Measurements from ENCODE around the gene FRYL. TPM values are rescaled to one million over a fixed set of nuclear protein-coding genes. Genes with fewer than 3 reads are reported as not detected.

Gene FRYL
- total RNA-seq, 1 donor from 2014 or later, result 30.8 TPM

GRCh38 chr4:48665555-48666186 is 114.4 kb downstream of the FRYL start:
- H3K4me1 Mint-ChIP-seq (ENCODE audit: low read depth), result peaks cover 16% of the 10 kb centered on the region
- H3K9me3 Mint-ChIP-seq (ENCODE audit: low read depth), result peaks cover 2% of the 10 kb centered on the region
- no peak for TF ChIP-seq CTCF (IDR thresholded peaks at IDR 0.05)
- peaks cover 5% of the 10 kb centered on the region for H3K36me3 Mint-ChIP-seq (ENCODE audit: low read depth)
- H3K27ac Mint-ChIP-seq (ENCODE audit: unreplicated experiment), result no peak overlapping the region
- H3K27me3 Mint-ChIP-seq (ENCODE audit: low read depth), result no peaks in the 10 kb centered on the region
- no peak for DNase-seq (ENCODE audit: low spot score)
- H3K4me3 Mint-ChIP-seq (ENCODE audit: unreplicated experiment), result no peak overlapping the region

GRCh38 chr4:48664938-48665337 is 115.1 kb downstream of the FRYL start:
- TF ChIP-seq CTCF (IDR thresholded peaks at IDR 0.05), result no peak
- no peaks in the 10 kb centered on the region for H3K9me3 Mint-ChIP-seq (ENCODE audit: low read depth)

GRCh38 chr4:48661391-48661790 is 118.7 kb downstream of the FRYL start:
- Mint-ChIP-seq H3K27ac (ENCODE audit: unreplicated experiment) (no peak overlapping the region), H3K9me3 (ENCODE audit: low read depth) (no peaks in the 10 kb centered on the region), H3K4me1 (ENCODE audit: low read depth) (peaks cover 10% of the 10 kb centered on the region), H3K27me3 (ENCODE audit: low read depth) (no peaks in the 10 kb centered on the region), H3K4me3 (ENCODE audit: unreplicated experiment) (no peak overlapping the region), H3K36me3 (ENCODE audit: low read depth) (peaks cover 2% of the 10 kb centered on the region)
- TF ChIP-seq CTCF (IDR thresholded peaks at IDR 0.05), result no peak
- no peak for DNase-seq (ENCODE audit: low spot score)

More at GRCh38 chr4:48664938-48665337, 115.1 kb downstream of the FRYL start:
- H3K36me3 Mint-ChIP-seq (ENCODE audit: low read depth), result peaks cover 2% of the 10 kb centered on the region
- no peak overlapping the region for H3K4me3 Mint-ChIP-seq (ENCODE audit: unreplicated experiment)
- no peak overlapping the region for H3K27ac Mint-ChIP-seq (ENCODE audit: unreplicated experiment)
- peaks cover 16% of the 10 kb centered on the region for H3K4me1 Mint-ChIP-seq (ENCODE audit: low read depth)
- DNase-seq (ENCODE audit: low spot score), result no peak
- no peaks in the 10 kb centered on the region for H3K27me3 Mint-ChIP-seq (ENCODE audit: low read depth)

- H3K27ac Mint-ChIP-seq (ENCODE audit: unreplicated experiment), result no peak overlapping the region
- peaks cover 5% of the 10 kb centered on the region for H3K4me1 Mint-ChIP-seq (ENCODE audit: low read depth)
- DNase-seq (ENCODE audit: low spot score), result no peak
- H3K4me3 Mint-ChIP-seq (ENCODE audit: unreplicated experiment), result no peak overlapping the region
- H3K27me3 Mint-ChIP-seq (ENCODE audit: low read depth), result no peaks in the 10 kb centered on the region
- no peak for TF ChIP-seq CTCF (IDR thresholded peaks at IDR 0.05)
- no peaks in the 10 kb centered on the region for H3K9me3 Mint-ChIP-seq (ENCODE audit: low read depth)
- peaks cover 2% of the 10 kb centered on the region for H3K36me3 Mint-ChIP-seq (ENCODE audit: low read depth)
Observed at GRCh38 chr4:48660347-48660746, 119.7 kb downstream of the FRYL start.

GRCh38 chr4:48654015-48654664 is 125.9 kb downstream of the FRYL start:
- DNase-seq (ENCODE audit: low spot score), result no peak
- Mint-ChIP-seq H3K36me3 (ENCODE audit: low read depth) (no peaks in the 10 kb centered on the region), H3K27ac (ENCODE audit: unreplicated experiment) (peak overlapping the region; percentile 4), H3K27me3 (ENCODE audit: low read depth) (no peaks in the 10 kb centered on the region), H3K4me1 (ENCODE audit: low read depth) (peaks cover 32% of the 10 kb centered on the region), H3K4me3 (ENCODE audit: unreplicated experiment) (no peak overlapping the region), H3K9me3 (ENCODE audit: low read depth) (no peaks in the 10 kb centered on the region)
- no peak for TF ChIP-seq CTCF (IDR thresholded peaks at IDR 0.05)

Measured in chondrocyte (in vitro differentiated cells).